ENCODE results near the gene AFG1L.
"Not testable (repeated sequence)": the region's sequence is repeated elsewhere in the genome, so short reads cannot be mapped to it uniquely, and the experiment has no call there.

AFG1L gene

DNA sequence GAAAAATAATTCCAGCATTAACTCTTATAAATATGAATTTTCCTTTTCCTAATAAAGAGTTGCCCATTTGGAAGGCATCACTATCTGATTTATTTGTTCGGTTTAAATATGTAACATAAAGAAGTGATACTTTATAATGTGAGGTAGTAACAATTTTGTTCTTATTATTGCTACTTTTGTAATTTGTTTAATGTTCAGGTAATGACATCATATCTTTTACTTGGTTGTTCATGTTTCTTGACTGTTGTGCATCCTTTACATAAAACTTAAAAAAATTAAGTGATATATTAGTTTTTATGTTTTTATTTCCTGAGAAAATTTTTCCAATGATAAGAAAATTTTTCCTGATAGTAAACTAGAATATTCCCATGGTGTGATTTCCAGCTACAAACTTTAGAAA, 124.6 kb downstream of the AFG1L start:
- DNase-seq, result no peak

GRCh38 chr6:108419934-108420609, 125.2 kb downstream of the AFG1L start:
- DNase-seq, result no peak

DNA sequence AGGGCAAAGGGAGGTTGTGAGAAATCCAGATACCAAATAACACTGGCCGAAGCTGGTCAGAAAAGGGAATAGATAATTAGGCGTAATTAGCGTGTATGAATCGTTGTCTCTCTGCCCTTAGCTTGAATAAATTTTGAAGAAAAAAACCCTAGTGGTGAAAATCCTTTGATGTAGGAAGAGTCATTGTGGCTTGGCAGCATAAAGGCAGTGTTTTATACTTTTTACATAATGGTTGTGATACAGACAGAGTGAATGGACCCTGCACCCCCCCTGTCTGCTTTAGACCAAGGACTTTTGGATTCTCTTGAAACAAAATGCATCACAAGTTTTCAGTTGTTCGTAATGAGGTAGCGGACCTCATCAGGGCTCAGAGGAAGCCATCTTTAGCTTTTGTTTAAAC, 126.5 kb downstream of the AFG1L start:
- DNase-seq, result no peak

DNA sequence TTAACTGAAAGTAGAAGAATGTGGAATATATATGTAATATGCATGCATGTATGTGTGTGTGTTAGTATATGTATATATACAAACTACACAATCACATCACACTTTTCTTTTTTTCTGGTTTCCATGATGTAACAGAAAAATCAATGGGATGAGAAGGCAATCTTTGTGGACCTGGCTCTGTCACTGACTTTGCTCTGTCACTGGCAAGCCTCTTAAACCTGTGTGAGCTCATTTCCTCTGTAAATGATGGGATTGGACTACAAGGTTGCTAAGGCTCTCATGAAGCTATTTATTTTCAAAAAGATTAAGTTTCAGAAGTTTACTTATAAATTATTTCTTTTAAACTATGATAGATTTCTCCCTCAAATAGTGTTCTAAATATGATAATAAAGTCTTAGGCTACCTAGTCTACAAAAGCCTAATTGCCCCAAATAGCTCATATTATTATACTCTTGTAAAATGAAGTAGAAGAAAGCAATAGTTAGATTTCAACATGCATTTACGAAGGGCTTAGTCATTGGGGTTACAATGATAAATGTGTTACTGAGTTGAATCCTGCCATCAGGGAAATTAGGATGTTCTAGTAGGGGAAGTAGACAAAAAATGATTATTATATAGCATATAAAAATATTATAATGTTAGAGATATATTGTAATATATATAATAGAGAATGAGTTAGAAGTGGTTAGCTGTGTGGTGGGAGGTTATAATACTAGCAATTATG, 129.3 kb downstream of the AFG1L start:
- no peak for DNase-seq

- DNase-seq, result no peak
Measured at GRCh38 chr6:108425428-108425827, 130.6 kb downstream of the AFG1L start.

DNA sequence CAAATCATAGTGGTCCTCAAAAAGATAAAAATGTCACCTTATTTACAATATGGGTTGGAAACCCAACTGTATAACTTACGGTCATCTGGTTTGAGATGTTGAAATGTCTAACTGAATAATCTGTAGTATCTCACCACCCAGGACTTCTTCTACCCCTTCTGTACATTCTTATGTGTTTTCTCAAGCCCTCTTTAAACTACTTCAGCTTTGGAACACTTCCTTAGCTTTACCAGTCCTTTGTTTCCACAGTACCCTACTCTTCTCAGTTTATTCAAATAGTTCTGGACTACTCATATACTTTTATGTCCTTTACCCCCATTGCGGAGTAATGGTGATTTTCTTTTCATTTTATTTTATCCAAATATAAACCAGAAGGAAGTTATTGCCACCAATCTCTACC, 137.3 kb downstream of the AFG1L start:
- no peak for DNase-seq

- DNase-seq, result no peak
Measured at GRCh38 chr6:108432792-108433191, 137.9 kb downstream of the AFG1L start.

GRCh38 chr6:108434222-108434621, 139.4 kb downstream of the AFG1L start:
- DNase-seq, result no peak

- no peak for DNase-seq
Measured at GRCh38 chr6:108435391-108435790, 140.5 kb downstream of the AFG1L start.

- DNase-seq, result no peak
Measured at GRCh38 chr6:108436771-108437170, 141.9 kb downstream of the AFG1L start.

DNA sequence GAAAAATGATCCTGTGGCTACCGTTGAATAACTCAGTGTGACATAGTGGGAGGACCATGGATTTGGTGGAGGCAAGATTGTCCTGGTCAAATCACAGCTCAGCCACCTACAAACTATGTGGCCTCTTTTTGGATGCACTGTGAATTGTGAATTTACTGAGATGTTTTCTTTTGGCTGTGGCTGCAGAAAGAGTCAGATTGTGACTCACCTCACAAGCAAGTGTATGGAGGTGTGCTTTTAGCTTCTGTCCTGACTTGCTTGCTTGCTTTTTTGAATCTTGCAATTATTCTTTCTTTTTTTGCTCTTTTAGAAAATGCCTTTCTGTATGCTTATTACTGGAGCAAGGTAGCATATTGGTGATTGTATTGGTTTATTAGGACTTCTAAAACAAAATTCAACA, 143.0 kb downstream of the AFG1L start:
- DNase-seq, result no peak

- DNase-seq, result no peak
Measured at GRCh38 chr6:108438918-108439317, 144.1 kb downstream of the AFG1L start.

GRCh38 chr6:108441141-108441540, 146.3 kb downstream of the AFG1L start:
- DNase-seq, result no peak

DNA sequence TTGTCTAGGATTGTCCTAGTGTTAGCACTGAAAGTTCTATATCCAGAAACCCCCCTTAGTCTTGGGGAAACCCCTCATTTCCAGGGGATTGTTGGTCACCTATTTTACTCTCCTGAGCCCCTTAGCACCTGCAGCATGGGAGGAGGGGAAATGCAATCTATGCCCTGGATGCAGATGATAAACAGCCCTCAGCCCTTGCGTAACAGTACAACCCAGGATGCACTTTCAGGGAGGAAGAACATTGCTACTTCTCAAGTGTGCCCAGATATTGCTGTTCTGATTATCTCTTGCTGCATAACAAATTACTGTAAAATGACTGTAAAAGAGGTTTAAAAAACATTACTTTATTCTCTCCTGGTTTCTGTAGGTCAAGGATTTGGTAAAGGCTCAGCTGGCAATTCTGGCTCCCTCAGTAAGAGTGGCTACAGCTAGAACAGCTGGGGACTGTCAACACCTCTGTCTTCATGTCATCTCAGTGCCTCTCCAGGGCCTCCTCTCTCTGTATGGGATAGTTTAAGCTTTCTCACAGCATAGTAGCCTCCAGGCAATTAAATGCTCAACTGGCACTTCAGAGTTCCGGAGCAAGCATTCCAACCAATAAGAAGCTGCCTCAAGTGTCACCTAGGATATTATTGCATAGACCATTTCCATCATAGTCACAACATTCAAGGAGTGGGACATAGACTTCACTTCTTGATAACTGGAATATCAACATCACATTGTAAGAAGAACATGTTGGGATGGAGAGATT, 148.1 kb downstream of the AFG1L start:
- no peak for DNase-seq

GRCh38 chr6:108446629-108447150, 151.8 kb downstream of the AFG1L start:
- no peak for DNase-seq

GRCh38 chr6:108448481-108448880, 153.6 kb downstream of the AFG1L start:
- no peak for DNase-seq

DNA sequence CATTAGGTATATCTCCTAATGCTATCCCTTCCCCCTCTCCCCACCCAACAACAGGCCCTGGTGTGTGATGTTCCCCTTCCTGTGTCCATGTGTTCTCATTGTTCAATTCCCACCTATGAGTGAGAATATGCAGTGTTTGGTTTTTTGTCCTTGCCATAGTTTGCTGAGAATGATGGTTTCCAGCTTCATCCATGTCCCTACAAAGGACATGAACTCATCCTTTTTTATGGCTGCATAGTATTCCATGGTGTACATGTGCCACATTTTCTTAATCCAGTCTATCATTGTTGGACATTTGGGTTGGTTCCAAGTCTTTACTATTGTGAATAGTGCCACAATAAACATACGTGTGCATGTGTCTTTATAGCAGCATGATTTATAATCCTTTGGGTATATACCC, 154.9 kb downstream of the AFG1L start:
- DNase-seq, result not testable (repeated sequence)

DNA sequence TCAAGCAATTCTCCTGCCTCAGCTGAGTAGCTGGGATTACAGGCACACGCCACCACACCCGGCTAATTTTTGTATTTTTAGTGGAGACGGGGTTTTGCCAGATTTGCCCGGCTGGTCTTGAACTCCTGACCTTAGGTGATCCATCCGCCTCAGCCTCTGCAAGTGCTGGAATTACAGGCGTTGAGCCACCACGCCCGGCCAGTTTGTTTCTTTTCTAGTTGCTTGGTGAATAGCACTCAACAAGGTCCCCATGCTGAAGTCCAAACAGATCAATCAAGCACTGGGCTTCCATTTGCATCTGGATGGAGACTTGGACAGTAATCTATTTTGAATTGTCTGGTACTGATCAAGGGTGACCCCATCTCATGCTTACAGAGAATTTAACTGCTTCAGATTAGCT, 157.0 kb downstream of the AFG1L start:
- DNase-seq, result no peak

DNA sequence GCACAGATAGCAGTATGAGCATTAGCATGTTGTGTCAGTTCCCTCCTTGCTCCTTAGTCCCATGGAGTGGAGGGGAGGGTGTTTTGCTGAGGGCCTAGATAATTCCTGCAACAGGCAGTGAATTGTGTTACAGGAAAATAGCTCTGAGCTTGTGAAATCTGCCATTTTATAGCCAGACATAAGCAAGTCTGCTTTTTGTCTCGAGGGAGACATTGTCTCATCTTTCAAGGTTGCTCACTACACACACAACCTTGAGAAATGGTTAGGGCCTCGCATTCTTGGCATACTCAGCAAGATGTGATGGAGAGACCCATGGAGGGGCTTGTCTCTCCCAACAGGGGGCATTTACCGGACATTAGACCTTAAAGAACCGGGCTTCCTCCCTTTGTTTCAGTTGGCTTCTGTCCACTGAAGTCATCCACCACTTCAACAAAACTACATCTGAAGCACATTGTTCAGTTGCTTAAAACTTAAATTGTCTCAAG, 157.9 kb downstream of the AFG1L start:
- no peak for DNase-seq

DNA sequence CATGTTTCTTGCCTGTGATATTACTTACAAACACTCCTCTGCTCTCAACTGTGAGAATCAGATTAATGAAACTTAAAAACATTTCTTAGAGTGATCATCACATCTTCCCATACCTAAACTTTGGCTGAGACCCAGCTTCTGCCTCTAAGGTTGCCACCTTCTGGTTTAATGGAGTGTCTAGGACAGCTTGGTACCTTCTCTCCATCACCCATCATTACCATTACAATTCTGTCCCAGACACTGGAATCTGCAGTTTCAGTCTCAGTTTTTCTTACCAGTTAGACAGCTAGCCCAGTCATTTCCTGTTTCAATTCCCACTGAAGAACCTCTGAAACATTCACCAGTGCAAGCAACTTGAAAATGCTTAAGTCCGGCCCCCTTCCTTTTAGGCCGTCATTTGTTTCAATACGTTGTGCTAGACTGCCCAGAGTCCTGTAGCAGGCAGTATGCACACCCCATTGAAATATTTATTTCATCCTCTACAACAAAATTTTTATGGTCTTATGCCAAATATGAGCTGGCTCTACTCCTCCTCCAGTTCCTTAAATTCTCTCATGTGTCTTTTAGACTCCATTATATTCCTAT, 158.8 kb downstream of the AFG1L start:
- no peak for DNase-seq

DNA sequence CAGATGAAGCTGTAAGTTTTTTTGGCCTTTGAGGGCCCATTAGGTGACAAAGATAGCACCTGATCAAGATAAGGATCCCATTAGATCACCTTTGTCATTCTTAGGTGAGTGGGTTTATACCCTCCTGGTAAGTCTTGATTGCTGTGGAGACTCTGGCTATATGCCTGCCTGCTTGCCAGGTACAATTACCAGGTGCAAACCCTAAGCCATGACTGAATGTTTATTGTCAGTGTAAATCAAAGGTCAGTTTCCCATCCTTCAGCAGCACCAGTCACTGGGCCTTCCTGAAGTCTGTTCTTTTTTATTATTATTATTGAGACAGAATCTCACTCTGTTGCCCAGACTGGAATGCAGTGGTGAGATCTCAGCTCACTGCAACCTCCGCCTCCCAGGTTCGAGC, 159.5 kb downstream of the AFG1L start:
- DNase-seq, result no peak

DNA sequence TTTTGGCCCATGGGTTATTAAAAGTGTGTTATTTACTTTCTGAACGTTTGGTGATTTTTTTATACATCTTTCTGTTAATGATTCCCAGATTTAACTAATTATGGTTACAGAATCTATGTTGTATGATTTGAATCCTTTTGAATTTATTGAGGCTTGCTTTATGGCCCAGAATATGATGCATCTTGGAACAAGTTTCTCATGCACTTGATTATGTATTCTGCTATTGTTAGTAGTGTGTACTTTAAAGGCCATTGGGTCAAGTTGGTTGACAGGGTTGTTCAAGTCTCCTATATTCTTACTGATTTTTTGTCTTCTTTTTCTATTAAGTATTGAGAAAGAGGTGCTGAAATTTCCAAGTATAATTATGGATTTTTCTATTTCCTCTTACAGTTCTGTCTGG, 160.8 kb downstream of the AFG1L start:
- DNase-seq, result no peak

- DNase-seq, result no peak
Measured at GRCh38 chr6:108463784-108464183, 168.9 kb downstream of the AFG1L start.
